Vagina (tissue), 2 donors: ENCODE data around the gene HSF5. TPM values are rescaled to one million over a fixed set of nuclear protein-coding genes. Genes with fewer than 3 reads are reported as not detected.

ENCODE experiments used
- DNase-seq, 2 donors: peaks; one replicate each; pipeline ENCODE4 v3.0.0-alpha.2; 2017; ENCODE audit errors: extremely low spot score in 2 of 2
- H3K27ac ChIP-seq: fragments of 200-600 bp; sonication (generic); one replicate; pipeline ENCODE4 v1.5.1; 2019
- H3K27me3 ChIP-seq: fragments of 200-600 bp; sonication (generic); one replicate; pipeline ENCODE4 v1.5.1; 2019
- H3K36me3 ChIP-seq, 2 donors: fragments of 200-600 bp; sonication (generic); one replicate each; pipeline ENCODE4 v1.5.1; 2017 to 2019
- H3K4me1 ChIP-seq: fragments of 200-600 bp; sonication (generic); one replicate; pipeline ENCODE4 v1.5.1; 2019
- H3K4me3 ChIP-seq, 2 donors: fragments of 200-600 bp; sonication (generic); 1 replicate in 1 of 2; 2 replicates in 1 of 2; pipeline ENCODE4 v1.5.1; 2016 to 2019
- H3K9me3 ChIP-seq: fragments of 200-600 bp; sonication (generic); one replicate; pipeline ENCODE4 v1.5.1; 2019
- POLR2A ChIP-seq, 2 donors: fragments of 450-650 bp; IDR thresholded peaks; one replicate each; pipeline ENCODE4 v1.6.1; 2017; ENCODE audit warnings: antibody characterized with exemption in 2 of 2, mild to moderate bottlenecking in 2 of 2, moderate library complexity in 2 of 2
- POLR2AphosphoS5 ChIP-seq, 2 donors: sonication (generic); formaldehyde crosslinking; IDR thresholded peaks; one replicate each; pipeline ENCODE4 v1.9.0; 2017; ENCODE audit warnings: antibody characterized with exemption in 2 of 2, mild to moderate bottlenecking in 2 of 2, low read depth in 1 of 2; ENCODE audit not compliant: insufficient read depth in 1 of 2
- intact Hi-C: fragments of 100-400 bp; cut with DNase I; formaldehyde crosslinking; loops from one replicate; pipeline ENCODE4 v1.15.1; 2023
- total RNA-seq: library from RNA; depleted of rRNA; stranded (reverse); fragments of >200 nt; gene quantifications from one replicate; pipeline ENCODE4 v1.2.3, GENCODE V29; 2016
- TF ChIP-seq, protein P1 (sequence below), 3 experiments: fragments of 450-650 bp in 2 of 3; fragments of 200-600 bp in 1 of 3; sonication (generic) in 1 of 3; IDR thresholded peaks; one replicate each; pipeline ENCODE4 v1.5.1; 2017 to 2019; ENCODE audit warnings: antibody characterized with exemption in 3 of 3, mild to moderate bottlenecking in 2 of 3, moderate library complexity in 2 of 3

The HSF5 gene, protein sequence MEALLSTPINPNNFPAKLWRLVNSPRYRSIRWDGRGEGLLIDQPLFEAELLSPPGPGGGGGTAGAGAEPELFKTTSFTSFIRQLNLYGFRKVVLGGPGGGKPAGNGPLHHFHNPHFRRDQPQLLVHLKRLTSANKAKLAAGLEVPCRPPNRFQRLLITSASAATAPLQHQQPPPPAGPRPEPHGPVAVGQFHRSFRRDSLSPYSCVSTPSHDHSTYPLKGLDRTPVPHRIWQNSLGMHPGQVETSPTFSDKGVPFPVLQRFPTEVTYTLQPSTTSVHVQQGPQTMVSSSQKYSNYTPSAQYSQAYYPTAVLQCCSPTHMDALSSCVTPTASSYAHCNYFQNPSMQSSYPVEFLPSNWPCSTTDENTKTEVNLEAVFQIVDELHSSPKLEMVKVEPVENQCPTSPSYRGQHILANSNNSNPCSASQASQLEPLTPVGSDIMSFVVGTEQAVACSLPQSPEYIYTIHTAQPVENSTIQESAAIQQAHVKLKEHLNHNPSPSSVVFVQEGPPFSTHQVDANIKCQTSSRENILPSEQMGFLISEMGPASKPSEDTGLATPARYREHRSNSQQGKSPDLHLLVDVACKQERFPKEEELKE
- 0.25 TPM for total RNA-seq

GRCh38 chr17:58487589-58488427, at the start of gene HSF5:
Gene HSF5, minus strand, starts transcription at chr17:58488408. Its CDS starts 134 bp downstream, at chr17:58488274.
- Histone ChIP-seq H3K27ac (no peak within 1 kb of the TSS), H3K4me1 (no peaks in the 10 kb centered on the region), H3K36me3 (peaks cover 0 to 40% of the 10 kb centered on the region in 2 donors), H3K27me3 (no peaks in the 10 kb centered on the region), H3K4me3 (peak within 1 kb of the TSS; percentile 2 to 38), H3K9me3 (no peaks in the 10 kb centered on the region)
- no peak for TF ChIP-seq POLR2A (IDR thresholded peaks at IDR 0.05)
- TF ChIP-seq POLR2AphosphoS5 (IDR thresholded peaks at IDR 0.05; ENCODE audit: insufficient read depth in 1 of 2, low read depth in 1 of 2) = no peak
- TF ChIP-seq, protein P1, sequence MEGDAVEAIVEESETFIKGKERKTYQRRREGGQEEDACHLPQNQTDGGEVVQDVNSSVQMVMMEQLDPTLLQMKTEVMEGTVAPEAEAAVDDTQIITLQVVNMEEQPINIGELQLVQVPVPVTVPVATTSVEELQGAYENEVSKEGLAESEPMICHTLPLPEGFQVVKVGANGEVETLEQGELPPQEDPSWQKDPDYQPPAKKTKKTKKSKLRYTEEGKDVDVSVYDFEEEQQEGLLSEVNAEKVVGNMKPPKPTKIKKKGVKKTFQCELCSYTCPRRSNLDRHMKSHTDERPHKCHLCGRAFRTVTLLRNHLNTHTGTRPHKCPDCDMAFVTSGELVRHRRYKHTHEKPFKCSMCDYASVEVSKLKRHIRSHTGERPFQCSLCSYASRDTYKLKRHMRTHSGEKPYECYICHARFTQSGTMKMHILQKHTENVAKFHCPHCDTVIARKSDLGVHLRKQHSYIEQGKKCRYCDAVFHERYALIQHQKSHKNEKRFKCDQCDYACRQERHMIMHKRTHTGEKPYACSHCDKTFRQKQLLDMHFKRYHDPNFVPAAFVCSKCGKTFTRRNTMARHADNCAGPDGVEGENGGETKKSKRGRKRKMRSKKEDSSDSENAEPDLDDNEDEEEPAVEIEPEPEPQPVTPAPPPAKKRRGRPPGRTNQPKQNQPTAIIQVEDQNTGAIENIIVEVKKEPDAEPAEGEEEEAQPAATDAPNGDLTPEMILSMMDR (IDR thresholded peaks at IDR 0.05) = peak in 1 of 3 experiments; percentile 19
- DNase-seq = no peak
- intact Hi-C loops = no loop called here

GRCh38 chr17:58537266-58537665, 49.1 kb upstream of the HSF5 start:
- intact Hi-C loops = loop anchor here (10.0 kb wide), 1 partner anchor 148 kb away; no protein-coding TSS in a partner anchor
- no peaks in the 10 kb centered on the region for H3K27me3 ChIP-seq
- no peak overlapping the region for H3K27ac ChIP-seq
- DNase-seq = no peak
- no peak overlapping the region for H3K4me3 ChIP-seq
- H3K9me3 ChIP-seq = no peaks in the 10 kb centered on the region
- TF ChIP-seq, protein P1 (IDR thresholded peaks at IDR 0.05) = no peak
- TF ChIP-seq POLR2A (IDR thresholded peaks at IDR 0.05) = no peak
- TF ChIP-seq POLR2AphosphoS5 (IDR thresholded peaks at IDR 0.05; ENCODE audit: insufficient read depth in 1 of 2, low read depth in 1 of 2) = no peak
- H3K4me1 ChIP-seq = peaks cover 5% of the 10 kb centered on the region
- no peaks in the 10 kb centered on the region for H3K36me3 ChIP-seq

DNA sequence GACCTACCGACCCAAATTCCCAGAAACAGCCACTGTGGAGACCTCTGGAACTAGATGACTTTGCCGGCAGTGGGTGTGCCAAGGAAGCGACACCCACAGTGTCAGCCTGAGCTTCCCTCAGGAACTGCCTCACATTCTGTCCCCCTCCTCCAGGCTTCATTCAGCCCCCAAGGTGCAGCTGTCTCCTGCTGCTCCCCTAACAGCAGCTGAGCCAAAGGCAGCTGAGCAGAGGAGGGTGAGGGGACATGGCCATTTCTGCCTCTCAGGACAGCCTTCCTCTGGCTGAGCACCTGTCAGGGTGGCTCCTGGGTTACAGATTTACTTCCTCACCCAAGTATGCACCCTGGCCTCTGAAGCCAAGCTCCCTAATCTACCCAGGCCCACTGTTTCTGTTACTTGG, 48.3 kb upstream of the HSF5 start:
- Histone ChIP-seq H3K9me3 (no peaks in the 10 kb centered on the region), H3K27me3 (no peaks in the 10 kb centered on the region), H3K4me3 (no peak overlapping the region), H3K36me3 (no peaks in the 10 kb centered on the region), H3K27ac (no peak overlapping the region), H3K4me1 (peaks cover 7% of the 10 kb centered on the region)
- intact Hi-C loops = loop anchor here (10.0 kb wide), 1 partner anchor 148 kb away; no protein-coding TSS in a partner anchor
- TF ChIP-seq, protein P1 (IDR thresholded peaks at IDR 0.05) = no peak
- TF ChIP-seq POLR2A (IDR thresholded peaks at IDR 0.05) (no peak), POLR2AphosphoS5 (IDR thresholded peaks at IDR 0.05; ENCODE audit: insufficient read depth in 1 of 2, low read depth in 1 of 2) (no peak)
- no peak for DNase-seq

- H3K36me3 ChIP-seq = no peaks in the 10 kb centered on the region
- H3K4me3 ChIP-seq = no peak overlapping the region
- H3K4me1 ChIP-seq = peaks cover 7% of the 10 kb centered on the region
- intact Hi-C loops = loop anchor here (10.0 kb wide), 1 partner anchor 149 kb away; no protein-coding TSS in a partner anchor
- H3K27ac ChIP-seq = no peak overlapping the region
- TF ChIP-seq POLR2A (IDR thresholded peaks at IDR 0.05) (no peak), POLR2AphosphoS5 (IDR thresholded peaks at IDR 0.05; ENCODE audit: insufficient read depth in 1 of 2, low read depth in 1 of 2) (no peak)
- TF ChIP-seq, protein P1 (IDR thresholded peaks at IDR 0.05) = no peak
- no peaks in the 10 kb centered on the region for H3K9me3 ChIP-seq
- DNase-seq = no peak
- H3K27me3 ChIP-seq = no peaks in the 10 kb centered on the region
Observed at GRCh38 chr17:58535431-58535830, 47.2 kb upstream of the HSF5 start.
